Tibial artery (tissue), 4 donors: ENCODE measurements around the gene RALY.

Experiments used
- DNase-seq, 2 donors: peaks; one replicate each; pipeline ENCODE4 v3.0.0-alpha.2; 2019
- H3K27ac ChIP-seq, 2 donors: fragments of 200-600 bp; sonication (generic) in 1 of 2; 1 replicate in 1 of 2; 2 replicates in 1 of 2; pipeline ENCODE4 v1.5.1; 2018 to 2019; ENCODE audit warnings: mild to moderate bottlenecking in 1 of 2
- H3K27me3 ChIP-seq, 2 donors: fragments of 200-600 bp; sonication (generic) in 1 of 2; one replicate each; pipeline versions ENCODE4 v1.5.1 to v1.6.0; 2016 to 2019
- H3K36me3 ChIP-seq, 3 donors: fragments of 200-600 bp; sonication (generic) in 2 of 3; one replicate each; pipeline ENCODE4 v1.5.1; 2016 to 2019; ENCODE audit warnings: mild to moderate bottlenecking in 2 of 3
- H3K4me1 ChIP-seq, 4 donors: fragments of 200-600 bp; sonication (generic) in 2 of 4; 1 replicate in 3 of 4; 2 replicates in 1 of 4; pipeline ENCODE4 v1.5.1; 2016 to 2019
- H3K4me3 ChIP-seq, 2 donors: fragments of 200-600 bp; sonication (generic) in 1 of 2; 1 replicate in 1 of 2; 2 replicates in 1 of 2; pipeline ENCODE4 v1.5.1; 2018 to 2019; ENCODE audit warnings: mild to moderate bottlenecking in 2 of 2
- H3K9me3 ChIP-seq, 3 donors: fragments of 200-600 bp; sonication (generic) in 1 of 3; one replicate each; pipeline ENCODE4 v1.5.1; 2016 to 2019
- intact Hi-C: fragments of 100-400 bp; cut with DNase I; formaldehyde crosslinking; loops from one replicate; pipeline ENCODE4 v1.15.0; 2023; ENCODE audit warnings: low total_unique reads
- TF ChIP-seq, protein P1 (sequence below), 2 experiments: fragments of 200-600 bp in 1 of 2; fragments of 450-650 bp in 1 of 2; IDR thresholded peaks; one replicate each; pipeline ENCODE4 v1.5.1; 2017 to 2019; ENCODE audit warnings: antibody characterized with exemption in 2 of 2, mild to moderate bottlenecking in 1 of 2, moderate library complexity in 1 of 2

The RALY gene

DNA sequence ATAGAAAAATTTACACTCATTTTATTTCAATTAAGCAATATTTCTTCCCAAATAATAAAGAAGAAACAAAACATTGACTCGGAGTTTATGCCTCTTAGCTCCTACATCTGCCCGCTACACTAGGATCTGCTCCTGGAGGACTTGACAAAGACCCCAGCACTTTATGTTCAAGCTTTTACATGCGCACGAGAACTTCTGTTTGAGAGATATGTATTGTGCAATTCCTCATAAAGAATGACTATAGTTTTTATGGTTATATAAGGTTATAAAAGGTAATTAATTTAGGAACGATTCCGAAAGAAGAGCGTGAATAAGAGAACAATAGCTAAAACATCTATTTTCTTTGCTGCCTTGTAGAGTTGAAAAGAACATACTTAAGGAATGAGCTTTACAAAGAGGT is 12.4 kb upstream of the RALY start:
- no peak for DNase-seq
- Histone ChIP-seq H3K27ac (no peak overlapping the region), H3K9me3 (no peaks in the 10 kb centered on the region), H3K4me1 (no peaks in the 10 kb centered on the region), H3K36me3 (no peaks in the 10 kb centered on the region), H3K4me3 (no peak overlapping the region), H3K27me3 (no peaks in the 10 kb centered on the region)
- intact Hi-C loops = no loop called here
- TF ChIP-seq, protein P1, sequence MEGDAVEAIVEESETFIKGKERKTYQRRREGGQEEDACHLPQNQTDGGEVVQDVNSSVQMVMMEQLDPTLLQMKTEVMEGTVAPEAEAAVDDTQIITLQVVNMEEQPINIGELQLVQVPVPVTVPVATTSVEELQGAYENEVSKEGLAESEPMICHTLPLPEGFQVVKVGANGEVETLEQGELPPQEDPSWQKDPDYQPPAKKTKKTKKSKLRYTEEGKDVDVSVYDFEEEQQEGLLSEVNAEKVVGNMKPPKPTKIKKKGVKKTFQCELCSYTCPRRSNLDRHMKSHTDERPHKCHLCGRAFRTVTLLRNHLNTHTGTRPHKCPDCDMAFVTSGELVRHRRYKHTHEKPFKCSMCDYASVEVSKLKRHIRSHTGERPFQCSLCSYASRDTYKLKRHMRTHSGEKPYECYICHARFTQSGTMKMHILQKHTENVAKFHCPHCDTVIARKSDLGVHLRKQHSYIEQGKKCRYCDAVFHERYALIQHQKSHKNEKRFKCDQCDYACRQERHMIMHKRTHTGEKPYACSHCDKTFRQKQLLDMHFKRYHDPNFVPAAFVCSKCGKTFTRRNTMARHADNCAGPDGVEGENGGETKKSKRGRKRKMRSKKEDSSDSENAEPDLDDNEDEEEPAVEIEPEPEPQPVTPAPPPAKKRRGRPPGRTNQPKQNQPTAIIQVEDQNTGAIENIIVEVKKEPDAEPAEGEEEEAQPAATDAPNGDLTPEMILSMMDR (IDR thresholded peaks at IDR 0.05) = no peak

DNA sequence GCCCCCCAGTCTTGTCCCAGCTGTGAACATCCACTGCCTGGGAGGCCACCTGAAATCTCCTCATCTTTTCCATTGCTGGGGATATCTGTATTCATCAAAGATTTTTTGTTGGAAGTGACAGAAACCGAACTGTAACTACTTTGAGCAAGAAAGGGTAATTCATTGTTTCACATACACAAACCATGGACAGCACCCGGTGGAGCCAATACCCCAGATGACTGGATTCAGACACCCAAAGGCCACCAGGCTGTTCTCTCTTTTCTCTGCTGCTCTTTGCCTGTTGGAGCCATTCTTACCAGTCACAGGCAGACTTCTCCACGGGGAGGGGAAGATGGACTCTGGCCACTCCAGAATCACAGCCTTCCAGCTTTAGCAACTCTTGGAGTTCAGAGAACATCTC is 11.7 kb upstream of the RALY start:
- intact Hi-C loops = no loop called here
- Histone ChIP-seq H3K9me3 (no peaks in the 10 kb centered on the region), H3K36me3 (no peaks in the 10 kb centered on the region), H3K27me3 (no peaks in the 10 kb centered on the region), H3K27ac (no peak overlapping the region), H3K4me3 (no peak overlapping the region), H3K4me1 (no peaks in the 10 kb centered on the region)
- TF ChIP-seq, protein P1 (IDR thresholded peaks at IDR 0.05) = no peak
- no peak for DNase-seq

DNA sequence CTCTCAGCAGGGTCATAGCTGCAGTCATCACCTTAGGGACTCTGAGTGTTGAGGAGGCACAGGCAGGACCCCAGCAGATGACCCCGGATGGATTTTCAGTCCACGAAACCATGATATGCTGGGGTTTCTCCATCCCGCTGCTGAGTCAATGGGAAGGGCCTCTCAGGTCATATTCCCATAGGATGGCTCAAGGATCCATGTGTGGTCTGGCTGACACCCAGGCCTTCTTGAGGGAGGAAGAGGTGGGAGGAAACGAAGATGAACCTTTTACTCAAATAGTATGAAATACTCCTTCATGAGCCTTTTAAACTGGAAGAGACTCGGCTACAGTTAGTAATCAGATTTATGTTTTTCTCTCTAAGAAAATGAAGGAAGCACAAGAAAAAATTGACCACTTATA is 10.3 kb upstream of the RALY start:
- Histone ChIP-seq H3K4me3 (no peak overlapping the region), H3K27ac (no peak overlapping the region), H3K27me3 (no peaks in the 10 kb centered on the region), H3K36me3 (no peaks in the 10 kb centered on the region), H3K4me1 (no peaks in the 10 kb centered on the region), H3K9me3 (no peaks in the 10 kb centered on the region)
- no peak for DNase-seq
- TF ChIP-seq, protein P1 (IDR thresholded peaks at IDR 0.05) = no peak
- intact Hi-C loops = no loop called here

DNA sequence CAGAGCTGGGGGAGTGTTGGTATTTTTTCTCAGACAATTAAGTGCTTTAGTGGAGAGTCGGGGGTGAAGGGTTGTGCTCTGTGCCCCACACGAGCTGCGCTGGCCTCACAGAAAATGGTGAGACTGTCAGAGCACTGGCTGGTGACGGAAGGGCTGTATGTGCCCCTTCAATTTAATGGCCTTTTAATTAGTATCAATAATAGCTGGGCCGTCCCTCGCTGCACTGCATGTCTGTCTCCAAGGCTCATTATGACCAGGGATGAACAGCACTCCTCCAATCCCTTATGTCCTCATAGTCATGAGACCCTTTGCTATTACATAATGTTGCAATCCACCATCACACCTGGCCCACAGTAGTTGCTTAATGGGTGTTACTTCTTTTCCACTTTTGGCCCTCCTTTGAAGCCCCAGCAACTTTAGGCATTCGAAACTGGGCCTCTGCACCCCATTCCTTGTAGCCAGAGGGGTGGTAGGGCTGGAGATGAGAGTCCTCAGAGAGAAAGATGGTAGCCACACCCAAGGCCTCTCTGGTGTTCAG is 9.5 kb upstream of the RALY start:
- Histone ChIP-seq H3K27me3 (no peaks in the 10 kb centered on the region), H3K36me3 (no peaks in the 10 kb centered on the region), H3K27ac (no peak overlapping the region), H3K4me1 (no peaks in the 10 kb centered on the region), H3K4me3 (no peak overlapping the region), H3K9me3 (no peaks in the 10 kb centered on the region)
- intact Hi-C loops = no loop called here
- DNase-seq = no peak
- TF ChIP-seq, protein P1 (IDR thresholded peaks at IDR 0.05) = no peak

DNA sequence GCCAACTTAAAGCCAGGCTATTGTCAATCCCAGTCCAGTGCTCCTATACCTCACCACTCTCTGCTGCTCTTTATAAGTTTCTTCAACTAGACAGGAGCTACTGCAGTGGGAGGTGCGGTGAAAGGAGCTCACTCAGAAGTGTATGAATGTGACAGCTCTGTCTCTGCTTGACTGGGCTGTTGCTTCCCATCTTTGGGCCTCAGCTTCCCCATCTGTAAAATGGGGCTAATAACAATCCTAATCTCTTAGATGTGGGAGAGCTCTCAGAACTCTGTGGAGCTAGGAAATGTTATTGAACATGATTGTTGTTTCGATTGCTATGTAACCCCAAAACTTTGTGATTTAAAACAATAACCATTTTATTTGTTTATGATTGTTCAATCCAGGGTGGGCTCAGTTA is 8.4 kb upstream of the RALY start:
- intact Hi-C loops = no loop called here
- no peaks in the 10 kb centered on the region for H3K27me3 ChIP-seq
- no peak overlapping the region for H3K4me3 ChIP-seq
- no peaks in the 10 kb centered on the region for H3K36me3 ChIP-seq
- DNase-seq = no peak
- TF ChIP-seq, protein P1 (IDR thresholded peaks at IDR 0.05) = no peak
- H3K4me1 ChIP-seq = no peaks in the 10 kb centered on the region
- no peak overlapping the region for H3K27ac ChIP-seq
- H3K9me3 ChIP-seq = no peaks in the 10 kb centered on the region

DNA sequence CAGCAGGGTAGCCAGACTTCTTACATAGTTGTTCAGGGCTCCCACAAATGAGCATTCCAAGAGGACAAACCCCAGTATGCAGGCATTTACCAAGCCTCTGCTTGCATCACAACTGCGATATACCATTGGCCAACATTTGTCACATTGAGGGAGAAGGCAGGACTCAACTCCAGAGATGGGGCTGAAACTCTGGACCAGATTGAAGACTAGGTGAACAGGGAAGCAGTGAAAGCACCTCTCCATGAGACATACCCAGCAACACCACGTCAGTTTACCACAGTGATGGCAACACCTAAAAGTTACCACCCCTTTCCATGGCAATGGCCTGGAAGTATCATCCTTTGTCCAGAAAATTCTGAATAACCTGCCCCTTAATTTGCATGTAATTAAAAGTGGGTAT is 7.9 kb upstream of the RALY start:
- TF ChIP-seq, protein P1 (IDR thresholded peaks at IDR 0.05) = no peak
- intact Hi-C loops = no loop called here

More for the DNA sequence above, 7.9 kb upstream of the RALY start:
- Histone ChIP-seq H3K36me3 (no peaks in the 10 kb centered on the region), H3K27ac (no peak overlapping the region), H3K4me3 (no peak overlapping the region), H3K4me1 (peaks cover 0 to 3% (median 0%) of the 10 kb centered on the region in 4 donors), H3K27me3 (no peaks in the 10 kb centered on the region), H3K9me3 (no peaks in the 10 kb centered on the region)
- DNase-seq = no peak
